Psoas muscle (tissue), 8 donors: ENCODE data around the gene SRRM2. TPM values are rescaled to one million over a fixed set of nuclear protein-coding genes. Genes with fewer than 3 reads are reported as not detected.

Experiments used
- ATAC-seq, 4 donors: fragments of 200-7000 bp; cut with Tn5 transposase; one replicate each; pipeline ENCODE4 v1.9.1; 2020; ENCODE audit warnings: moderate library complexity in 3 of 4, mild to moderate bottlenecking in 2 of 4
- DNase-seq, 2 donors: peaks; one replicate each; pipeline ENCODE4 v3.0.0-alpha.2; 2020
- H3K27ac ChIP-seq: fragments of 200-600 bp; one replicate; pipeline ENCODE4 v1.8.0; 2022
- H3K27me3 ChIP-seq, 3 donors: fragments of 200-600 bp in 1 of 3; one replicate each; pipeline versions ENCODE4 v1.6.1 to v1.8.0; 2013 to 2022; ENCODE audit warnings: low read length in 2 of 3, mild to moderate bottlenecking in 2 of 3, moderate library complexity in 1 of 3; ENCODE audit not compliant: insufficient read depth in 3 of 3
- H3K36me3 ChIP-seq, 2 donors: fragments of 200-600 bp in 1 of 2; one replicate each; pipeline versions ENCODE4 v1.6.1 to v1.8.0; 2013 to 2022; ENCODE audit warnings: low read depth in 1 of 2, mild to moderate bottlenecking in 1 of 2, moderate library complexity in 1 of 2; ENCODE audit not compliant: insufficient read depth in 1 of 2
- H3K4me1 ChIP-seq: fragments of 200-600 bp; one replicate; pipeline ENCODE4 v1.8.0; 2022
- H3K4me3 ChIP-seq: fragments of 200-600 bp; one replicate; pipeline ENCODE4 v1.8.0; 2022; ENCODE audit warnings: mild to moderate bottlenecking
- H3K9me3 ChIP-seq: fragments of 200-600 bp; one replicate; pipeline ENCODE4 v1.8.0; 2022
- WGBS, 3 donors: extraction: QIAGEN DNeasy Blood & Tissue Kit; methylation state at CpG; one replicate each; pipeline versions ENCODE4 v1.1.6 to v1.1.7; 2013; 5-methylcytosine and 5-hydroxymethylcytosine counted together
- intact Hi-C, 2 donors: fragments of 100-400 bp; cut with DNase I; formaldehyde crosslinking; loops; one replicate each; pipeline versions ENCODE4 v1.11.0 to v1.14.2; 2022
- polyA plus RNA-seq, 3 donors: library from polyadenylated mRNA; stranded (reverse); fragments of 200-250 nt; gene quantifications; one replicate each; pipeline ENCODE4 v1.2.3, GENCODE V29; 2013
- total RNA-seq, 4 donors: library from RNA; stranded (reverse); fragmentation: NEBNext Ultra II Directional in 2 of 4; extraction: Animal tissue kit (Norgen Biotek cat#: 25700) in 2 of 4; gene quantifications; one replicate each; pipeline versions ENCODE4 v1.2.1 to v1.2.4, GENCODE V29; 2021 to 2023
- TF ChIP-seq, protein P1 (sequence below): fragments of 200-600 bp; IDR thresholded peaks from one replicate; pipeline ENCODE4 v1.8.0; 2022; ENCODE audit warnings: antibody characterized with exemption
- donor health status: healthy with polysubstance abuse.
- donor health status: DM: no; HTN: no; CAD: no; lungs with moderate emphysema.
- donor health status: Bipolar disorder and iron deficiency.
- donor health status: healthy.
- donor health status: DM: yes; HTN: yes; CAD: no.
- donor health status: DM: no; HTN: no; CAD: no.
- donor health status: DM: no; HTN: no; CAD: no.
- donor health status: DM: yes; HTN: yes; CAD: no.

SRRM2 gene
- total and polyA plus RNA-seq, 7 donors, result 183 to 413 (median 277) TPM

DNA sequence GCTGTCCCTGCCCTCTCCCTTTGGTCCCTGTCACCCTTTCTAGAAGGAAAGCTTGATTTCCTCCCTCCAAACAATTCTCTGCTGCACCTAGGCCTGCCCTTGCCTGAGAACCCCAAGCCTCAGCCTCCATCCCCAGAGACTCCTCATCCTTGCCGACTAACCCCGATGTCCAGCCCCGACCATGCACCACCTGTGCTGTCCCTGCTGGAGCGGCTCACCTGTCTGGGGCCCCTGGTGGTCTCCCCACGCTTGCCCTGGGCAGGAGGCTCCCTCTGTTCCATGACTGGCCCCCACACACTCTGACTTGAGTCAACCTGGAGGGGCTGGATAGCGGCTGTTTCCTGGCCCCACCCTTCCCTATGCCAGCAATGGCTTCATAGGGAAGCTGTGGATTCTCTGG is 12.0 kb upstream of the SRRM2 start:
- intact Hi-C loops, result no loop called here
- Histone ChIP-seq H3K27ac (no peak overlapping the region), H3K4me1 (no peaks in the 10 kb centered on the region), H3K4me3 (no peak overlapping the region), H3K27me3 (peaks cover 0 to 5% (median 3%) of the 10 kb centered on the region in 3 donors), H3K36me3 (no peaks in the 10 kb centered on the region), H3K9me3 (no peaks in the 10 kb centered on the region)
- TF ChIP-seq, protein P1, sequence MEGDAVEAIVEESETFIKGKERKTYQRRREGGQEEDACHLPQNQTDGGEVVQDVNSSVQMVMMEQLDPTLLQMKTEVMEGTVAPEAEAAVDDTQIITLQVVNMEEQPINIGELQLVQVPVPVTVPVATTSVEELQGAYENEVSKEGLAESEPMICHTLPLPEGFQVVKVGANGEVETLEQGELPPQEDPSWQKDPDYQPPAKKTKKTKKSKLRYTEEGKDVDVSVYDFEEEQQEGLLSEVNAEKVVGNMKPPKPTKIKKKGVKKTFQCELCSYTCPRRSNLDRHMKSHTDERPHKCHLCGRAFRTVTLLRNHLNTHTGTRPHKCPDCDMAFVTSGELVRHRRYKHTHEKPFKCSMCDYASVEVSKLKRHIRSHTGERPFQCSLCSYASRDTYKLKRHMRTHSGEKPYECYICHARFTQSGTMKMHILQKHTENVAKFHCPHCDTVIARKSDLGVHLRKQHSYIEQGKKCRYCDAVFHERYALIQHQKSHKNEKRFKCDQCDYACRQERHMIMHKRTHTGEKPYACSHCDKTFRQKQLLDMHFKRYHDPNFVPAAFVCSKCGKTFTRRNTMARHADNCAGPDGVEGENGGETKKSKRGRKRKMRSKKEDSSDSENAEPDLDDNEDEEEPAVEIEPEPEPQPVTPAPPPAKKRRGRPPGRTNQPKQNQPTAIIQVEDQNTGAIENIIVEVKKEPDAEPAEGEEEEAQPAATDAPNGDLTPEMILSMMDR, result no peak
- 78 to 81% (median 78%) methylated on average over 6 of the region's 6 CpGs for WGBS, 3 donors
- DNase-seq (no peak), ATAC-seq (no peak)

GRCh38 chr16:2741168-2741567 is 11.3 kb upstream of the SRRM2 start:
- H3K27me3 ChIP-seq, result peaks cover 0 to 5% (median 3%) of the 10 kb centered on the region in 3 donors
- TF ChIP-seq, protein P1, result no peak
- intact Hi-C loops, result no loop called here
- no peak overlapping the region for H3K27ac ChIP-seq
- 83 to 91% (median 86%) methylated on average over 4 of the region's 4 CpGs for WGBS, 3 donors
- H3K36me3 ChIP-seq, result no peaks in the 10 kb centered on the region
- no peak overlapping the region for H3K4me3 ChIP-seq
- DNase-seq, result no peak
- ATAC-seq, result no peak
- no peaks in the 10 kb centered on the region for H3K4me1 ChIP-seq
- no peaks in the 10 kb centered on the region for H3K9me3 ChIP-seq

GRCh38 chr16:2742323-2743006 is 10.0 kb upstream of the SRRM2 start:
- ATAC-seq, result no peak
- WGBS, 3 donors, result 90 to 92% (median 92%) methylated on average over 11 to 12 of the region's 12 CpGs
- TF ChIP-seq, protein P1, result no peak

DNA sequence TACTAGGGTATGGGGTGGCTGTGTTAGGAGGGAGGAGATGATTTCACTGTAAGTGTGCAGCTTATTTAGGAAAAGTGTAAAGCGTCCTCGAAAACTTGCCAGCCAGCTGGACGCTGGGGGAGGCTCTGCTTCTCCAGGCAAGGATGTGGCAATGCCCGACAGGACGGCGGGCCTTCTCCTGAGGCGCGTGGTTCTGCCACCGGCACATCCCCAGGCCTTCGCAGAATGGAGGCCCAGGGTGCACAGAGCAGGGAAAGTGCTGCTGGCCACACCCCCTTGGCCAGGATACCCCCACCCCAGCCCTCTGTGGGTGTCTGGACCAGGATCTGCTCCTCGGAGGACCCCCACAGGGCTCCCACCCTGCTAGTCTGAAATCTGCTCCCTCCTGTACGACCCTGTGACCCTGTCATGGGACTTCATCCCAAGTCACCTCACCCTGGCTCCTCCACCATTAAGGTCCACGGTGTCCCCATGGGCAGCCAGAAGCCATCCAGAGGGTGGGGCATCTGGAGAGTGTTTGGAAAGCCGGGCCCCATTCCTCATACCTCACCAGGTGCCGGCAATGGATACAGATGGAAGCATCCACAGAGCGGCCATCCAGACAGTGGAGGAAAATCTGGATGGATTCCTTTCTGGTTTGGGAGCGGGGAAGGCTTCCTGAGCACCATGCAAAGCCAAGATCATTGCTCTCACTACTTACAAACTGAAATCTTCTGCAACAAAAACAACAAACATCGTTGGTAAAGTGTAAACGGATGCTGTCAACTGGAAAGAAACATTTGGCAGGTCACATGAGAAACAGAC is 9.2 kb upstream of the SRRM2 start:
- ATAC-seq, result no peak
- no peak for DNase-seq

More at GRCh38 chr16:2742323-2743006, 10.0 kb upstream of the SRRM2 start:
- no peak for DNase-seq
- no peaks in the 10 kb centered on the region for H3K4me1 ChIP-seq
- no peaks in the 10 kb centered on the region for H3K9me3 ChIP-seq
- peaks cover 0 to 3% (median under 1%) of the 10 kb centered on the region in 3 donors for H3K27me3 ChIP-seq
- H3K27ac ChIP-seq, result no peak overlapping the region
- intact Hi-C loops, result no loop called here
- no peak overlapping the region for H3K4me3 ChIP-seq
- no peaks in the 10 kb centered on the region for H3K36me3 ChIP-seq

More for the DNA sequence above, 9.2 kb upstream of the SRRM2 start:
- H3K4me1 ChIP-seq, result no peaks in the 10 kb centered on the region
- TF ChIP-seq, protein P1, result no peak
- H3K27me3 ChIP-seq, result no peaks in the 10 kb centered on the region
- H3K27ac ChIP-seq, result no peak overlapping the region
- no peaks in the 10 kb centered on the region for H3K36me3 ChIP-seq
- H3K4me3 ChIP-seq, result no peak overlapping the region
- intact Hi-C loops, result no loop called here
- H3K9me3 ChIP-seq, result no peaks in the 10 kb centered on the region
- 85 to 89% (median 86%) methylated on average over 19 of the region's 19 CpGs for WGBS, 3 donors
